Liver (tissue), 9 donors: Measurements from ENCODE around the gene COL12A1. TPM values are rescaled to one million over a fixed set of nuclear protein-coding genes. Genes with fewer than 3 reads are reported as not detected.

Source experiments
- DNase-seq: peaks from one replicate; pipeline ENCODE4 v3.0.0-alpha.2; 2017; ENCODE audit warnings: low spot score
- H3K27ac ChIP-seq, 2 donors: one replicate each; pipeline ENCODE4 v1.7.0; 2013; ENCODE audit warnings: inconsistent platforms in 2 of 2, low read length in 2 of 2, control low read depth in 1 of 2, low read depth in 1 of 2, mild to moderate bottlenecking in 1 of 2
- H3K27me3 ChIP-seq, 4 donors: one replicate each; pipeline versions ENCODE4 v1.6.1 to v1.7.0; 2013; ENCODE audit warnings: low read length in 3 of 4, inconsistent platforms in 1 of 4, mild to moderate bottlenecking in 1 of 4, moderate library complexity in 1 of 4; ENCODE audit not compliant: control insufficient read depth in 4 of 4, insufficient read depth in 4 of 4
- H3K36me3 ChIP-seq, 4 donors: one replicate each; pipeline versions ENCODE4 v1.6.1 to v1.7.0; 2013; ENCODE audit warnings: low read length in 3 of 4, mild to moderate bottlenecking in 3 of 4, low read depth in 1 of 4, moderate library complexity in 1 of 4; ENCODE audit not compliant: control insufficient read depth in 4 of 4, insufficient read depth in 3 of 4
- H3K4me1 ChIP-seq, 4 donors: one replicate each; pipeline versions ENCODE4 v1.6.1 to v1.7.0; 2013; ENCODE audit warnings: low read length in 3 of 4, mild to moderate bottlenecking in 3 of 4, moderate library complexity in 1 of 4; ENCODE audit not compliant: control insufficient read depth in 4 of 4, insufficient read depth in 4 of 4
- H3K4me3 ChIP-seq, 3 donors: one replicate each; pipeline versions ENCODE4 v1.6.1 to v1.7.0; 2013; ENCODE audit warnings: low read length in 3 of 3, control low read depth in 1 of 3, low read depth in 1 of 3, mild to moderate bottlenecking in 1 of 3
- H3K9ac ChIP-seq, 2 donors: one replicate each; pipeline ENCODE4 v1.7.0; 2013; ENCODE audit warnings: low read length in 2 of 2, mild to moderate bottlenecking in 2 of 2, moderate library complexity in 2 of 2, control low read depth in 1 of 2, low read depth in 1 of 2
- H3K9me3 ChIP-seq, 4 donors: one replicate each; pipeline versions ENCODE4 v1.6.1 to v1.7.0; 2013; ENCODE audit warnings: low read length in 3 of 4; ENCODE audit not compliant: control insufficient read depth in 4 of 4
- CTCF ChIP-seq: fragments of 150-350 bp; IDR thresholded peaks from 2 replicates; pipeline ENCODE4 v1.5.1; 2017; ENCODE audit warnings: improper control_type of control experiment, low read depth, low read length; ENCODE audit not compliant: missing input control
- EGR1 ChIP-seq, 2 donors: IDR thresholded peaks; 2 replicates each; pipeline ENCODE4 v1.6.1; 2016 to 2018; ENCODE audit warnings: antibody characterized with exemption in 2 of 2, low read depth in 2 of 2
- FOXA1 ChIP-seq: IDR thresholded peaks from 2 replicates; pipeline ENCODE4 v1.6.1; 2016; ENCODE audit warnings: antibody characterized with exemption
- FOXA2 ChIP-seq: IDR thresholded peaks from 2 replicates; pipeline ENCODE4 v1.6.1; 2016; ENCODE audit warnings: antibody characterized with exemption
- GABPA ChIP-seq, 2 donors: IDR thresholded peaks in 1 of 2; conservative IDR thresholded peaks in 1 of 2; 2 replicates each; pipeline ENCODE4 v1.6.1; 2016; ENCODE audit warnings: antibody characterized with exemption in 2 of 2, mild to moderate bottlenecking in 1 of 2, moderate library complexity in 1 of 2
- HNF4A ChIP-seq, 2 donors: conservative IDR thresholded peaks; 2 replicates each; pipeline ENCODE4 v1.6.1; 2016; ENCODE audit warnings: antibody characterized with exemption in 2 of 2, mild to moderate bottlenecking in 2 of 2
- HNF4G ChIP-seq: IDR thresholded peaks from 2 replicates; pipeline ENCODE4 v1.6.1; 2016; ENCODE audit warnings: antibody characterized with exemption
- JUND ChIP-seq, 2 donors: IDR thresholded peaks; 2 replicates each; pipeline ENCODE4 v1.6.1; 2016; ENCODE audit warnings: antibody characterized with exemption in 2 of 2
- NR2F2 ChIP-seq: IDR thresholded peaks from 2 replicates; pipeline ENCODE4 v1.6.1; 2016; ENCODE audit warnings: antibody characterized with exemption
- RAD21 ChIP-seq, 2 donors: IDR thresholded peaks; 2 replicates each; pipeline ENCODE4 v1.6.1; 2016; ENCODE audit warnings: antibody characterized with exemption in 2 of 2, mild to moderate bottlenecking in 2 of 2
- RXRA ChIP-seq, 2 donors: IDR thresholded peaks; 2 replicates each; pipeline ENCODE4 v1.6.1; 2017 to 2018; ENCODE audit warnings: antibody characterized with exemption in 2 of 2, mild to moderate bottlenecking in 1 of 2
- SP1 ChIP-seq: IDR thresholded peaks from 2 replicates; pipeline ENCODE4 v1.6.1; 2018; ENCODE audit warnings: antibody characterized with exemption, mild to moderate bottlenecking
- TAF1 ChIP-seq: conservative IDR thresholded peaks from 2 replicates; pipeline ENCODE4 v1.6.1; 2016; ENCODE audit warnings: antibody characterized with exemption, mild to moderate bottlenecking
- YY1 ChIP-seq: IDR thresholded peaks from 2 replicates; pipeline ENCODE4 v1.6.1; 2016; ENCODE audit warnings: antibody characterized with exemption, mild to moderate bottlenecking
- ZBTB33 ChIP-seq: IDR thresholded peaks from 2 replicates; pipeline ENCODE4 v1.6.1; 2016; ENCODE audit warnings: antibody characterized with exemption
- WGBS: extraction: QIAGEN DNeasy Blood & Tissue Kit; methylation state at CpG from one replicate; pipeline ENCODE4 v1.1.7; 2013; 5-methylcytosine and 5-hydroxymethylcytosine counted together
- polyA plus RNA-seq, 2 donors: library from polyadenylated mRNA; stranded (reverse) in 1 of 2; unstranded in 1 of 2; fragments of 200-250 nt in 1 of 2; fragments of >200 nt in 1 of 2; fragmentation: Nextera tagmentation in 1 of 2; extraction: Ambion mirVana in 1 of 2; gene quantifications; one replicate each; pipeline versions ENCODE4 v1.2.1 to v1.2.3, GENCODE V29; 2013 to 2015
- total RNA-seq, 2 donors: library from RNA; depleted of rRNA; stranded (reverse); fragments of >200 nt; gene quantifications; one replicate each; pipeline ENCODE4 v1.2.3, GENCODE V29; 2014
- TF ChIP-seq, protein P1 (sequence below): IDR thresholded peaks from 2 replicates; pipeline ENCODE4 v1.6.1; 2016; ENCODE audit warnings: antibody characterized with exemption
- TF ChIP-seq, protein P2 (sequence below): IDR thresholded peaks from 2 replicates; pipeline ENCODE4 v1.6.1; 2016; ENCODE audit warnings: antibody characterized with exemption
- TF ChIP-seq, protein P3 (sequence below): IDR thresholded peaks from 2 replicates; pipeline ENCODE4 v1.6.1; 2016; ENCODE audit warnings: antibody characterized with exemption, mild to moderate bottlenecking
- donor health status: healthy.
- donor health status: healthy.
- donor health status: healthy.
- donor health status: healthy.
- donor health status: healthy.

The COL12A1 gene
- total and polyA plus RNA-seq, 4 donors: 0.15 to 5.1 (median 1.8) TPM

- no peak for TF ChIP-seq CTCF
- TF ChIP-seq EGR1 (IDR thresholded peaks at IDR 0.05; ENCODE audit: low read depth in 2 of 2): no peak
- TF ChIP-seq, protein P1, sequence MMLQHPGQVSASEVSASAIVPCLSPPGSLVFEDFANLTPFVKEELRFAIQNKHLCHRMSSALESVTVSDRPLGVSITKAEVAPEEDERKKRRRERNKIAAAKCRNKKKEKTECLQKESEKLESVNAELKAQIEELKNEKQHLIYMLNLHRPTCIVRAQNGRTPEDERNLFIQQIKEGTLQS: no peak
Observed at GRCh38 chr6:75076009-75076408, 129.8 kb downstream of the COL12A1 start (continued).

GRCh38 chr6:75070244-75070643 is 135.6 kb downstream of the COL12A1 start:
- Histone ChIP-seq H3K36me3 (no peaks in the 10 kb centered on the region), H3K4me1 (no peaks in the 10 kb centered on the region), H3K27me3 (no peaks in the 10 kb centered on the region), H3K9me3 (no peaks in the 10 kb centered on the region), H3K4me3 (no peak overlapping the region), H3K27ac (no peak overlapping the region), H3K9ac (no peak overlapping the region)
- TF ChIP-seq, protein P1: no peak
- no peak for TF ChIP-seq RAD21 (IDR thresholded peaks at IDR 0.05)
- no peak for TF ChIP-seq ZBTB33
- no peak for TF ChIP-seq HNF4A (conservative IDR thresholded peaks at IDR 0.05)
- TF ChIP-seq TAF1: no peak
- TF ChIP-seq RXRA (IDR thresholded peaks at IDR 0.05): no peak
- no peak for TF ChIP-seq NR2F2
- TF ChIP-seq FOXA2: no peak
- no peak for TF ChIP-seq YY1
- TF ChIP-seq, protein P2, sequence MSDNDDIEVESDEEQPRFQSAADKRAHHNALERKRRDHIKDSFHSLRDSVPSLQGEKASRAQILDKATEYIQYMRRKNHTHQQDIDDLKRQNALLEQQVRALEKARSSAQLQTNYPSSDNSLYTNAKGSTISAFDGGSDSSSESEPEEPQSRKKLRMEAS: no peak
- no peak for TF ChIP-seq FOXA1
- TF ChIP-seq JUND (IDR thresholded peaks at IDR 0.05): no peak
- no peak for TF ChIP-seq HNF4G
- TF ChIP-seq GABPA (IDR thresholded peaks at IDR 0.05 in 1 of 2, conservative IDR thresholded peaks at IDR 0.05 in 1 of 2): no peak
- no peak for TF ChIP-seq CTCF
- TF ChIP-seq, protein P3, sequence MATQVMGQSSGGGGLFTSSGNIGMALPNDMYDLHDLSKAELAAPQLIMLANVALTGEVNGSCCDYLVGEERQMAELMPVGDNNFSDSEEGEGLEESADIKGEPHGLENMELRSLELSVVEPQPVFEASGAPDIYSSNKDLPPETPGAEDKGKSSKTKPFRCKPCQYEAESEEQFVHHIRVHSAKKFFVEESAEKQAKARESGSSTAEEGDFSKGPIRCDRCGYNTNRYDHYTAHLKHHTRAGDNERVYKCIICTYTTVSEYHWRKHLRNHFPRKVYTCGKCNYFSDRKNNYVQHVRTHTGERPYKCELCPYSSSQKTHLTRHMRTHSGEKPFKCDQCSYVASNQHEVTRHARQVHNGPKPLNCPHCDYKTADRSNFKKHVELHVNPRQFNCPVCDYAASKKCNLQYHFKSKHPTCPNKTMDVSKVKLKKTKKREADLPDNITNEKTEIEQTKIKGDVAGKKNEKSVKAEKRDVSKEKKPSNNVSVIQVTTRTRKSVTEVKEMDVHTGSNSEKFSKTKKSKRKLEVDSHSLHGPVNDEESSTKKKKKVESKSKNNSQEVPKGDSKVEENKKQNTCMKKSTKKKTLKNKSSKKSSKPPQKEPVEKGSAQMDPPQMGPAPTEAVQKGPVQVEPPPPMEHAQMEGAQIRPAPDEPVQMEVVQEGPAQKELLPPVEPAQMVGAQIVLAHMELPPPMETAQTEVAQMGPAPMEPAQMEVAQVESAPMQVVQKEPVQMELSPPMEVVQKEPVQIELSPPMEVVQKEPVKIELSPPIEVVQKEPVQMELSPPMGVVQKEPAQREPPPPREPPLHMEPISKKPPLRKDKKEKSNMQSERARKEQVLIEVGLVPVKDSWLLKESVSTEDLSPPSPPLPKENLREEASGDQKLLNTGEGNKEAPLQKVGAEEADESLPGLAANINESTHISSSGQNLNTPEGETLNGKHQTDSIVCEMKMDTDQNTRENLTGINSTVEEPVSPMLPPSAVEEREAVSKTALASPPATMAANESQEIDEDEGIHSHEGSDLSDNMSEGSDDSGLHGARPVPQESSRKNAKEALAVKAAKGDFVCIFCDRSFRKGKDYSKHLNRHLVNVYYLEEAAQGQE: no peak
- no peak for TF ChIP-seq SP1
- DNase-seq: no peak
- 72% methylated on average over 1 of the region's 1 CpG for WGBS
